RCC 7860 (cell line): ENCODE results near the gene MYO7A.

Source experiments
- DNase-seq: peaks from one replicate; pipeline ENCODE4 v3.0.0-alpha.2; 2015; ENCODE audit warnings: low spot score
- FAIRE-seq: peaks from 2 replicates; lab custom pipeline; 2012; peaks lifted over from hg19 to GRCh38; lab: Jason Lieb, UNC

Gene MYO7A

DNA sequence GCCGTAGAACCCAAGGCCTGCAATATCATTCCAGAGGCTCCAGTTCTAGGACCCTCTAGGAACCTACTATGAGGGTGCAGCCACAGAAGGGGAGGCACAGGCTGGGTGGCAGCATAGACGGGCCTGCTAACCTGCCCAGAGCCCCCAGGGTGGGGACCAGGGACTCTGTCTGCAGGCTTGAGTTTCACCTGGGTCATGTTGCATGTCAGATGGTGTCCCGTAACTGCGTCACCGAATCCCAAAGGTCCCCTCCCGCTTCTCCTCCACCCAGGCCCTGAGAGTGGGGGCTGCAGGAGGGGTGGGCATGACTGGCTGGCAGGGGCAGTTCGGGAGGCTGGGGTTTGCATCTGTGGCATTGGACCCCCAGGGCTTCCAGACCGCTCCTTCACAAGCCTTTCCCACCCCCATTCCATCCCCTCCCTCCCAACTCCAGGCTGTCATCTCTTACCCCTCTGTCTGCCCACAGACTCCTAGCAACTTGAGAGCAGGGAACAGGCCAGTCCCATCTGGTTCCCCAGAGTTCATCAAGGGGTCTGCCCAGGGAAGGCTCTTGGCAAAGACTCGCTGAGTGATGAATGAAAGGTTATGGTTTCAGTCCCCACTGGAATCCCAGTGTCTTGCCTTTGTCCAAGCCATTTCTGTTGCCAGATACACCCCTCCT is 16.3 kb downstream of the MYO7A start:
- FAIRE-seq (no peak), DNase-seq (no peak)

DNA sequence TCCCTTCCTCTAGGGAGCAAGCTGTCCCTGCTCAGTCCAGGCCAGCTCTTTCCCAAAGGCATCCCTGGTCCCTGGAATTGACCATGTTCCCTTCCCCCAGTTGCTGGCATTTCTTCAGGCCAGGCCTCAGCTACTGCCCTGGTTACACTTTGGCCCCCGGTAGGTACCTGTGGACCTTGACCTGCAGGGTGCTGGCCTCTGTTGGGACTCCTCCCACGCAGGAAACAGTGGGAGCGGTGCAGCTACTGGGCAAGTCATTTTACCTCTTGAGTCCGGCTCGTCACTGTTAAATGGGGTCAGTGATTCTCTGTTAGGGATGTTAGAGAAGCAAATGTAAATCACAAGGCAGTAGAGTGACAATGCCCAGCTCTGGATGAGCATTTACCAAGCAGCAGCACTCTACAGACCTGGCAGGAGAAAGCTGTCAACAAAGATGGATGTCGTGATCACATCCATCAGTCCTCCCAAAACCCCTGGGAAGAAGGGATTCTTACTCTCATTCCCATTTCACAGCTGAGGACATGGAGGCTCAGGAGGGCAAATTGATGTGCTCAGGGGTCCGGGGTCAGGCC is 16.9 kb downstream of the MYO7A start:
- FAIRE-seq (no peak), DNase-seq (no peak)

DNA sequence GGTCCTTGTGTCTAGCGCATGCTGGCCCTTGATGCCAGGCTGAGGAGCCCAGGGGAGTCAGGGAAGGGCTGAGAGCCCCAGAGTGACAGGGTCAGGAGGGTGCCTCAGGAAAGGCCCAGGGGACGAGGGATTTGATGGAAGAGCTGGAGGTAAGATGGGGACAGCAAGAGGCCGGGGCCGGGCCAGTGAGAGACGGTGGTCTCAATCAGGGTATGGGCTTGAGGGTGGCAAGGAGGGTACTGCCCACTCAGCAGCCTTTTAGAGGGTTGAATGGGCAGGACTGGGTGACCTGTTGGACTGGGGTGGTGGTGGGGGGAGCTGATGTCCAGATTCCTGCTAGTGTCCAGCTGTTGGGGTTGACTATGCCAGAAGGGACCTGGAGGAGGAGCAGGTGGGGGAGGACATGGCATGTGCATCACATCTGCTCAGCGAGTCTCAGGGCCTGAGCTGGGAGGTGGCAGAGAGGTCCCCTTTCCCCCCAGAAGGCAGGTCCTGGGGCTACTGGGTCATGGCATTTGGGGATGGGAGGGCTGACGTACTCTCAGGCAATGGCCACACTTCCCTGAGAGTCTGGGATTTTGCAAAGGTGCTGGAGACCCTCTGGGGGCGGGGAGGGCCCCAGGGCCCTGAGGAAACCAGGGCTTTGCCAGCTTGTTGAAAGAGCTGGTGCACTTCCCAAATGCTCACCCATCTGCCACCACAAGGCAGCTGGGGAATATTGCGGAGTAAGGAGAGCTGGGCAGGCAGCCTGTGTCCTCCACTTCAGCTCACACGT is 18.4 kb downstream of the MYO7A start:
- DNase-seq: no peak
- no peak for FAIRE-seq

DNA sequence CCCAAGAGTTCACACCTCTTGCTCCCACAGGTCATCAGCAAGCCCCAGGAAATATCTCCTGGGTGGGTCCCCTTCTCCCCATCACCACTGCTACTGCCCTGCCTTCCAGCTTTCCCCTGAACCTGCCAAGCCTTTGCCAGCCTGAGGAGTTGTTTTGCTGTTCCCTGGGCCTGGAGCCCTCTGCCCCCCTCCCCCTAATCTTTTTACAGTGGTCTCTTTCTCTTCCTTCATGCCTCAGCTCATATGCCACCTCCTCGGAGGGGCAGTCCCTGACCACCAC is 18.9 kb downstream of the MYO7A start:
- DNase-seq (no peak), FAIRE-seq (no peak)

- FAIRE-seq (no peak), DNase-seq (no peak)
Observed at GRCh38 chr11:77147668-77148321, 19.7 kb downstream of the MYO7A start.

GRCh38 chr11:77148963-77149715 is 21.1 kb downstream of the MYO7A start:
- no peak for FAIRE-seq

DNA sequence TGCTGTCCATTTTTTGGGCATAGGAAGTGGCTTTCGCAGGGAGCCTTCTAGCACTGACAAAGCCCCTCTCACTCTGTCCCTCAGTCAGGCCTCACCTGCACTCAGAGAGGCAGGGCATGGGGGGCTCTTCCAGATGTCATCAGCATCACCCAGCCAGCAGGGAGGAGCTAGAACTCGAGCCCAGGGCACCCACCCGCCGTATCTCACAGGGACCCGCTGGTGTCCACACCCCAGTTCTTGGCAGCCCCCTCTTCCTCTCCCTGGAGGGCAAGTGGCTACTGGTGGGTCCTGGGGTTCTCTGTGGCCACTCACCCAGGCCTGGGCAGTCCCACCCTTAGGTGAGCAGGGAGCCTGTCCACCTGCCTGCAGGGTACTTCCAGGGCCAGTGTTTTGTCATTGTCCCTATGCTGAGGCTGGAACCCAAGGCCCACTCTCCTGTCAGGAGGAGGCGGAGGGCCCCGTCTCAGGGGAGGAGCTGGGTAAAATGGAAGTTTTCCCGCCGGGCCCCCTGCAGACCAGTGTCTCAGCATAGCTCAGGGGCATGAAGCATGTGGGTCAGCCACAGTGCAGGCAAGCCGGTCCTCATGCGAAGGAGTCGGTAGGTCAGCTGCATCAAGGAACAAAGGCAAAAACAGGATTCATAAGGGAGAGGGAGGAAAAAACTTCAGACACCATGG is 21.8 kb downstream of the MYO7A start:
- no peak for FAIRE-seq
- DNase-seq: no peak

More at GRCh38 chr11:77148963-77149715, 21.1 kb downstream of the MYO7A start:
- DNase-seq: no peak

- FAIRE-seq: no peak
- DNase-seq: no peak
Observed at GRCh38 chr11:77150836-77151235, 22.8 kb downstream of the MYO7A start.

DNA sequence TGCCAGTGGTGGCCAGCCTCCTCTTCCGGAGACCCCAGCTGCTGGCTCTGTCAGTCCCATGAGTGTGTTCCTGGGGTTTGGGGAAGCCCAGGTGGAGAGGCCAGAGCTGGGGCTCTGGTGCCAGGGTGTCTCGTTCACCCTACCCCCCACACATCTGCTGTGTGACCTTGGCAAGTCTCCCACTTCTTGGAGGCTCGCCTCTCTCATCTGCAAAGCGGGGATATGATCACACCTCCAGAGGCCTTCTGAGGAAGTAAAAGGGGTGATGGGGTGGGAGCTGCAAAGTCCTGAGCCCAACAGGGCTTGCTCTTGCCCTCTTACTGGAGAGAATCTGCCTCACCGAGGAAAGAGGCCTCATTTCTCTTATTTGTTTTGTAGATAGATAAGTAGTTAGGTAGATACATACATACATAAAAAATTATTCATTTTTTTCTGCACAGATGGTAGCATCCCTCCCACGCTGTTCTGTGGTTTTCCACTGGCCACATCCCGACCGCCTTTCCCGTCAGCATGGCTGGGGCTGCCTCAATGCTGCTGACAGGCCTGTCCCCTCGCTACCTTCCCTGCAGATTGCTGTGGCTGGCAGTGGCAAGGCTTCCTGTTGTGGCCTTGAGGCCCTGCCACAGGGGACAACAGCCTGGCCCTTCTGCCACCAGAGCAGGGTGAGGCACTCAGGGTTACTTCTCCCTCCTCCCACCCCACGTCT is 23.9 kb downstream of the MYO7A start:
- FAIRE-seq (no peak), DNase-seq (no peak)

GRCh38 chr11:77152846-77153245 is 24.8 kb downstream of the MYO7A start:
- no peak for DNase-seq
- no peak for FAIRE-seq

GRCh38 chr11:77153276-77154185 is 25.5 kb downstream of the MYO7A start:
- DNase-seq (no peak), FAIRE-seq (no peak)

DNA sequence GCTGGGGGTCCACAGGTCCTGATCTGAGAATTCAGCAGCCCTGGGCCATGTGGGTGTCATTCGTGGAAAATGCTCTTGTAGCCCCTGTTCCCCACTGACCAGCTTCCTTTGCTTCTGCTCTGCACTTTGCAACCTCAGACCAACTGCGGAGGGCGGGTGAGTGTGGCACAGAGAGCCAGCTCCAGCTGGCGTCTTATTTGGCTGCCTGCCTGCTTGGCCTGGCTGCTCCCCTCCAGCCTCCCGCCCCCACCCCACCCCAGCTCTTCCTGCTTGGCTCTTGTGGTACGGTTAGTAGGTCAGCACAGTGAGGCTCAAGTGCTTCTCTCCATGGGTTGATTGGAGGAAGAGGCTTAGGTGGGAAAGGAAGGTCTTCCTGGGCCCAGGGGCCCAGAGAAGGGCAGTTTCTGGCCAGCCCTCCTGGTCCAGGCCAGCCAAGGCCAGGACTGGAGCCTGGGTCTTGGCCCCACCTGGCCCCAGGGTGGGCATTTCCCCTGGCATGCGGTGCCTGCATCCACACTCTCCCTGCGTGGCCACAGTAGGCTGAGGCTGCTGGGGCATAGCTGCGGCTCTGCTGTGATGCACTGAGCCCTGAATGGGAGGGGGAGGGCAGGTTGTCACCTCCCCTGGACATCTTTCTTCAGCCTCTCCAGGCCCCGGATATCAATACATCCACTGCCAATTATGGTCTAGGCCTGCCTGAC is 26.5 kb downstream of the MYO7A start:
- FAIRE-seq: no peak
- no peak for DNase-seq

DNA sequence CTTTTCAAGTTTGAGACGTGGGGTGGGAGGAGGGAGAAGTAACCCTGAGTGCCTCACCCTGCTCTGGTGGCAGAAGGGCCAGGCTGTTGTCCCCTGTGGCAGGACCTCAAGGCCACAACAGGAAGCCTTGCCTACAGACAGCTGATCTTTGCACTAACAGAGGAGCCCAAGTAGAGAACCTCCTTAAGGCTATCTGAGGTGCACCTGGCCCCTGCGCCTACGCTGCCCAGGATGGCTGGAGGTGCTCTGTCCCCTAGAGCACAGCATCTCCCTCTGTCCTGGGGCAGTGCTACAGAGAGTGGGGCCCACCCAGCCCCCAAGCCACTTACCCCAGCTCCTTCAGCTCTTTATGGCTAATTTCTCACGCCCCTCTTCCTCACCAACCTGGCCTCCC is 27.0 kb downstream of the MYO7A start:
- DNase-seq (no peak), FAIRE-seq (no peak)

DNA sequence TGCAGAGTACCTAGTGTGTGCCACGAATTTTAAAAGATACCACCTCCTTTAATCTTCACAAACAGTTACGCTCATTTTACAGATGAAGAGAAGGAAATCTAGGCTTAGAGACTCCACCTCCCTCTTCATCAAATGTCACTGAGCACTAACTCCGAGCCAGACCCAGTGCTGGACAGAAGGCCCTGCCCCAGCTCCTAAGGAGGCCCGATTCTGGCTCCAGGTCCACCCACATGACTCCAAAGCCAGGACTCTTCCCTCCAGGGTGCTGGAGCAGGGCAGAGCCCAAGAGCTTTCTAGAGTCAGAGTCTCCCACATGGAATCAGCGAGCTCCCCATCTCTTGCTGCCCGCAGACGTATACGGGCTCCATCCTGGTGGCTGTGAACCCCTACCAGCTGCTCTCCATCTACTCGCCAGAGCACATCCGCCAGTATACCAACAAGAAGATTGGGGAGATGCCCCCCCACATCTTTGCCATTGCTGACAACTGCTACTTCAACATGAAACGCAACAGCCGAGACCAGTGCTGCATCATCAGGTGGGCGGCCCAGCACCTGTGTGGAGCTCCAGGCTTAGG is 27.6 kb downstream of the MYO7A start:
- FAIRE-seq (no peak), DNase-seq (no peak)

DNA sequence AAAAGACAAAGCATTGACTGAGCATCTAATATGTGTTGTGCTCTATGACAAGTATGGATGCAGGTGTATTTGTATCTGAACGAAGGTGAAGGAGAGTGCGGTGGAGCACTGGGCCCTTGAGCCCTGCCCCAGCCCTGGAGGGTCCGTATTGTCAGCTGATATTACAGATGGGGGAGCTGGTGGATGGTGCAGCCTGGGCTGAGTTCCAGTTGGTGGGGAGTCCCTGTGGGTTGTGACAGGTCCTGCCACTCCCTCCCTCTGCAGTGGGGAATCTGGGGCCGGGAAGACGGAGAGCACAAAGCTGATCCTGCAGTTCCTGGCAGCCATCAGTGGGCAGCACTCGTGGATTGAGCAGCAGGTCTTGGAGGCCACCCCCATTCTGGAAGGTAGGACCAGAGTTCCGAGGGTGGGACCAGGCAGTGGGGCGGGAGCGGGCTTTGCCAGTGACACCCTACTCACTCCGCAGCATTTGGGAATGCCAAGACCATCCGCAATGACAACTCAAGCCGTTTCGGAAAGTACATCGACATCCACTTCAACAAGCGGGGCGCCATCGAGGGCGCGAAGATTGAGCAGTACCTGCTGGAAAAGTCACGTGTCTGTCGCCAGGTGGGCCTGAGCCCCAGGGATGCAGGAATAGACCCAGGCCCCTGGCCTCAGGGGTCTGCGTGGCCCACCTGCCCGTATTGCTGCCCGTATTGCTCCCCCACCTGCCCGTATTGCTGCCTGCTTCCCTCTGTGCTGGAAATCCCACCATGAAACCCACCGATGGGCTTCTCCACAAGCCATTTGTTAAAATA is 28.6 kb downstream of the MYO7A start:
- no peak for DNase-seq
- no peak for FAIRE-seq

- no peak for FAIRE-seq
- DNase-seq: no peak
Observed at GRCh38 chr11:77158041-77158695, 30.1 kb downstream of the MYO7A start.
